ENCODE data around the gene PHOX2B. TPM values are rescaled to one million over a fixed set of nuclear protein-coding genes. Genes with fewer than 3 reads are reported as not detected.

Gene PHOX2B
- total and polyA plus RNA-seq, 2 of the 8 experiments (the other 6 are each of a cell fraction or from before 2014, with no cell fraction given) = not detected

- Histone ChIP-seq H3K23ac (ENCODE audit: insufficient read length) (no peak overlapping the region), H4K20me1 (replicated peaks in 1 of 2; ENCODE audit: control insufficient read depth in 1 of 2, insufficient read depth in 2 of 2, low read length in 2 of 2) (no peaks in the 10 kb centered on the region), H3K27me3 (replicated peaks in 1 of 4; ENCODE audit: control insufficient read depth in 3 of 4, extremely low read depth in 1 of 4, insufficient read depth in 3 of 4, low read length in 3 of 4) (no peaks in the 10 kb centered on the region), H2BK120ac (replicated peaks; ENCODE audit: low read depth, low read length) (no peak overlapping the region), H3K4me2 (ENCODE audit: insufficient read depth in 1 of 2, low read depth in 2 of 2, low read length in 2 of 2) (peak overlapping the region in 1 of 2 experiments; percentile 60; a peak in 2 of 4 replicates), H3K9ac (replicated peaks in 1 of 4; ENCODE audit: extremely low read depth in 1 of 4, low read depth in 3 of 4, low read length in 3 of 4) (peak overlapping the region in 1 of 4 experiments; percentile 58; a peak in 1 of 7 replicates), H3K4ac (replicated peaks; ENCODE audit: insufficient read length, low read depth, low read length) (no peak overlapping the region), H3K4me1 (replicated peaks in 1 of 4; ENCODE audit: control insufficient read depth in 3 of 4, insufficient read depth in 4 of 4, low read length in 3 of 4) (peaks cover 7 to 17% (median 12%) of the 10 kb centered on the region in 4 experiments; a peak in 6 of 7 replicates), H2BK5ac (ENCODE audit: low read depth, low read length) (no peak overlapping the region), H2BK12ac (ENCODE audit: low read depth, low read length) (no peak overlapping the region), H3K14ac (ENCODE audit: insufficient read length) (no peak overlapping the region), H2AFZ (ENCODE audit: low read length) (no peak overlapping the region), H3K79me2 (ENCODE audit: control insufficient read depth in 1 of 2, insufficient read depth in 2 of 2, low read length in 2 of 2) (no peaks in the 10 kb centered on the region), H3K27ac (ENCODE audit: low read depth, low read length) (no peak overlapping the region), H3K79me1 (ENCODE audit: low read depth, low read length) (no peaks in the 10 kb centered on the region), H3K56ac (replicated peaks; ENCODE audit: insufficient read length, low read depth, low read length) (no peak overlapping the region), H4K5ac (ENCODE audit: insufficient read length, low read depth, low read length) (no peak overlapping the region), H4K91ac (replicated peaks; ENCODE audit: insufficient read length, low read length) (no peak overlapping the region), H2BK15ac (ENCODE audit: low read length) (no peak overlapping the region), H3K23me2 (ENCODE audit: low read depth, low read length) (peaks cover 2% of the 10 kb centered on the region; the same call in 1 of the 2 replicates), H3K9me3 (ENCODE audit: insufficient read depth in 2 of 2, low read depth in 1 of 2, low read length in 1 of 2) (no peaks in the 10 kb centered on the region), H3K4me3 (ENCODE audit: extremely low read depth in 1 of 4, insufficient read depth in 2 of 4, low read depth in 3 of 4, low read length in 4 of 4) (no peak overlapping the region), H4K8ac (ENCODE audit: extremely low read depth, insufficient read depth, low read length) (no peak overlapping the region), H2AK5ac (ENCODE audit: low read depth, low read length) (no peak overlapping the region), H2BK20ac (ENCODE audit: low read length) (no peak overlapping the region), H3K18ac (ENCODE audit: extremely low read depth, low read length) (no peak overlapping the region), H3K36me3 (ENCODE audit: control insufficient read depth in 2 of 4, insufficient read depth in 4 of 4, low read length in 3 of 4) (no peaks in the 10 kb centered on the region)
- 79% methylated on average over 2 of the region's 2 CpGs; no CpG with 5 or more reads in 1 of the 2 experiments for WGBS, 2 experiments (ENCODE audit: extremely low coverage in 1 of 2, insufficient coverage in 1 of 2, insufficient read length in 1 of 2, insufficient replicate concordance in 2 of 2, low coverage in 1 of 2, low lambda C conversion rate in 2 of 2, missing lambda C conversion rate in 1 of 2)
- no peak for TF ChIP-seq TCF12 (IDR thresholded peaks at IDR 0.05; ENCODE audit: low read depth, low read length)
- no peak for TF ChIP-seq CBX8 (IDR thresholded peaks at IDR 0.05; ENCODE audit: borderline replicate concordance, low read depth, low read length)
- TF ChIP-seq SP4 (IDR thresholded peaks at IDR 0.05; ENCODE audit: low read length) = no peak
- TF ChIP-seq CHD2 (IDR thresholded peaks at IDR 0.05; ENCODE audit: low read length) = no peak
- TF ChIP-seq RXRA (IDR thresholded peaks at IDR 0.05; ENCODE audit: insufficient read depth, low read depth, low read length) = no peak
- no peak for TF ChIP-seq ZNF274 (IDR thresholded peaks at IDR 0.05; ENCODE audit: borderline replicate concordance, extremely low read depth, low read length)
- TF ChIP-seq POLR2AphosphoS5 (IDR thresholded peaks at IDR 0.05; ENCODE audit: low read depth, low read length) = no peak
- TF ChIP-seq KDM4A (IDR thresholded peaks at IDR 0.05; ENCODE audit: low read depth, low read length, severe bottlenecking) = no peak
- POLR2A ChIA-PET (ENCODE audit: partially characterized antibody) = interaction anchor here (0.6 to 2.2 kb wide), 4 partner anchors 11 to 539 kb away, joined by 3 to 8 read pairs (median 3); partner anchors contain the start of gene UCHL1
- FAIRE-seq (peak; percentile 13), DNase-seq (ENCODE audit: low read depth in 1 of 2, low spot score in 2 of 2) (no peak)
- CTCF ChIA-PET (ENCODE audit: partially characterized antibody) = interaction anchor here (0.9 to 2.8 kb wide), 8 partner anchors 10 to 139 kb away, joined by 3 to 21 read pairs (median 4); partner anchors contain the start of gene TMEM33
These were observed 47.4 kb upstream of the PHOX2B start for GRCh38 chr4:41795796-41796385.
